Hepatocyte (in vitro differentiated cells): ENCODE measurements around the gene MAGI2. TPM values are rescaled to one million over a fixed set of nuclear protein-coding genes. Genes with fewer than 3 reads are reported as not detected.

Source experiments
- DNase-seq: peaks from one replicate; pipeline ENCODE4 v3.0.0-alpha.2; 2016; ENCODE audit warnings: low spot score
- H2AFZ ChIP-seq: fragments of 200-600 bp; sonication (generic); 2 replicates; pipeline ENCODE4 v1.6.0; 2016; ENCODE audit warnings: antibody characterized with exemption, mild to moderate bottlenecking
- H3K27ac ChIP-seq: fragments of 200-600 bp; sonication (generic); 2 replicates; pipeline ENCODE4 v1.5.1; 2016; ENCODE audit warnings: mild to moderate bottlenecking
- H3K27me3 ChIP-seq: fragments of 200-600 bp; sonication (generic); 2 replicates; pipeline ENCODE4 v1.6.1; 2016
- H3K36me3 ChIP-seq: fragments of 200-600 bp; sonication (generic); replicated peaks from 2 replicates; pipeline ENCODE4 v1.5.1; 2016; ENCODE audit warnings: low read depth; ENCODE audit not compliant: insufficient read depth
- H3K4me1 ChIP-seq: fragments of 200-600 bp; sonication (generic); 2 replicates; pipeline ENCODE4 v1.5.1; 2016; ENCODE audit warnings: mild to moderate bottlenecking, moderate library complexity; ENCODE audit not compliant: insufficient read depth
- H3K4me2 ChIP-seq: fragments of 200-600 bp; sonication (generic); 2 replicates; pipeline ENCODE4 v1.6.0; 2016
- H3K4me3 ChIP-seq: fragments of 200-600 bp; sonication (generic); 2 replicates; pipeline ENCODE4 v1.5.1; 2016; ENCODE audit warnings: mild to moderate bottlenecking
- H3K79me2 ChIP-seq: fragments of 200-600 bp; sonication (generic); 2 replicates; pipeline ENCODE4 v1.6.0; 2017; ENCODE audit warnings: mild to moderate bottlenecking
- H3K9me2 ChIP-seq: fragments of 200-600 bp; sonication (generic); replicated peaks from 2 replicates; pipeline ENCODE4 v1.6.0; 2017; ENCODE audit warnings: mild to moderate bottlenecking; ENCODE audit not compliant: insufficient read depth
- H3K9me3 ChIP-seq: fragments of 200-600 bp; sonication (generic); 2 replicates; pipeline ENCODE4 v1.5.1; 2016; ENCODE audit warnings: low read depth, mild to moderate bottlenecking
- H4K20me1 ChIP-seq: fragments of 200-600 bp; sonication (generic); 2 replicates; pipeline ENCODE4 v1.6.0; 2016; ENCODE audit warnings: mild to moderate bottlenecking; ENCODE audit not compliant: insufficient read depth, poor library complexity, severe bottlenecking
- CTCF ChIP-seq: fragments of 200-600 bp; sonication (generic); IDR thresholded peaks from 2 replicates; pipeline ENCODE4 v1.5.1; 2016; ENCODE audit warnings: antibody characterized with exemption, mild to moderate bottlenecking; ENCODE audit not compliant: poor library complexity
- EZH2 ChIP-seq: fragments of 200-600 bp; sonication (generic); IDR thresholded peaks from 2 replicates; pipeline ENCODE4 v1.6.1; 2016; ENCODE audit warnings: antibody characterized with exemption, mild to moderate bottlenecking, borderline replicate concordance
- EZH2phosphoT487 ChIP-seq: fragments of 200-600 bp; sonication (generic); IDR thresholded peaks from one replicate; pipeline ENCODE4 v1.6.1; 2018; ENCODE audit warnings: antibody characterized with exemption, mild to moderate bottlenecking, low read depth, moderate library complexity; ENCODE audit not compliant: unreplicated experiment, severe bottlenecking
- WGBS: methylation state at CpG from one replicate; pipeline ENCODE4 v1.1.6; 2016; ENCODE audit warnings: low lambda C conversion rate; ENCODE audit errors: missing lambda C conversion rate; 5-methylcytosine and 5-hydroxymethylcytosine counted together
- polyA plus RNA-seq: library from polyadenylated mRNA; unstranded; fragments of >200 nt; fragmentation: Nextera tagmentation; extraction: Ambion mirVana; gene quantifications from 2 replicates; pipeline ENCODE4 v1.2.1, GENCODE V29; 2016
- total RNA-seq: library from RNA; depleted of rRNA; stranded (reverse); fragments of >200 nt; gene quantifications from 2 replicates; pipeline ENCODE4 v1.2.3, GENCODE V29; 2014

Gene MAGI2
- total and polyA plus RNA-seq, 2 experiments from 2014 or later = 3.1 to 6.7 TPM

DNA sequence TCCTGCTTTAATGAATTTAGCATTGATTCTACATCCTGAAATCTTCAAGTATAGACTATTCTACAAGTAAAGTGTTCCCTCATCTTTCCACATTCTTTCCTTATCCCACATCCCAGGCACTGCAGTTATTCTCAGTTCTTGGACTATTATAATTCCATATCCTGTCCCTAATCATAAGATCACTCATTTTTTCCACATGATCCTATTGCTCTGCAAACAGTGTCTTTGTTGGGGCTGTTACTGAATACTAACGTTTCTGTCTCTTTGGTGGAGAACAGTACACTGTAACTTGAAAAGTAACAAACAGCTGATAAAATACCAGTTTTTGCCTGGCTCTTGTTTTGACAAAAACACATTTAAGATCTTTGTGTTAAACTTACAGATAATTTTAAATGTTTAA lies 769.9 kb downstream of the MAGI2 start:
- no peaks in the 10 kb centered on the region for H3K79me2 ChIP-seq
- no peak overlapping the region for H3K4me2 ChIP-seq
- no peaks in the 10 kb centered on the region for H4K20me1 ChIP-seq
- no peak overlapping the region for H2AFZ ChIP-seq
- no peaks in the 10 kb centered on the region for H3K4me1 ChIP-seq
- no peak for DNase-seq
- WGBS = 65% methylated on average over 1 of the region's 1 CpG
- H3K9me2 ChIP-seq = no peaks in the 10 kb centered on the region
- no peaks in the 10 kb centered on the region for H3K36me3 ChIP-seq
- H3K9me3 ChIP-seq = no peaks in the 10 kb centered on the region
- TF ChIP-seq EZH2phosphoT487 (no peak), EZH2 (no peak), CTCF (no peak)
- H3K4me3 ChIP-seq = no peak overlapping the region
- H3K27ac ChIP-seq = no peak overlapping the region
- H3K27me3 ChIP-seq = no peaks in the 10 kb centered on the region

DNA sequence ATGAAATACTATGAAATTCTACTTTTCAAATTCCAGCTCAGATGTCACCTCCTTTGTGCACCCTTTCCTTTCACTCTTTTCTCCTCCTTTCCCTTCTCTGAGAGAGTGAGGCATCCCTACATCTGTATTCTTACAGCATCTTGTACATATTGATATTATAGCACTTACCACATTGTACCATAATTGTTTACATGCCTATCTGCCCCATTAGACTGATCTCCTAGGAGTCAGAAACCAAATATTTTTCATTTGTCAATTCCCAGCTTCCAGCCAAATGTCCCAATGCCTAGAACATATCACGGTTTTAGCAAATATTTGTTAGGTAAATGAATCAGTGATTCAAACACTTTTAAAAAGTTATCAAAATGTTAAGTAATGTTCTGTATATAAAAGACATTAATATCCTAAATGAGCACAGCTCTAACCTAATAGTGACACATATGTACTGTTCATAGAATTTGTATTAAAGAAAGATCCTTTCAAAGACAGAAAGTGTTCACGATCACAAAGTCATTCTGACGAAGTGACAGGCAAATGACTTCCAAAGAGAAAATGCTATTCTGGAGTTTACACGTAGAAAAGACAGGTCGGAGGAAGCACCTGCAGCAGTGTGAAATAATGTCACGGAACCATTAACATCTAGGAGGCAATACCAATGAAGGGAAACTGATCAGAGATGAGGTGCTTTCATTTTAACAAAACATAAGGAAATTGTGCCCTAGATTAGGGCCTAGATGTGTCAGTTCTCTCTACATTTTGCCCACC lies 774.2 kb downstream of the MAGI2 start:
- no peak for DNase-seq
- no peaks in the 10 kb centered on the region for H3K36me3 ChIP-seq
- WGBS = 86% methylated on average over 6 of the region's 6 CpGs
- H3K27ac ChIP-seq = no peak overlapping the region
- no peak overlapping the region for H3K4me2 ChIP-seq
- H2AFZ ChIP-seq = no peak overlapping the region
- no peak for TF ChIP-seq EZH2phosphoT487
- TF ChIP-seq CTCF = no peak
- no peak for TF ChIP-seq EZH2
- no peaks in the 10 kb centered on the region for H3K9me3 ChIP-seq
- H4K20me1 ChIP-seq = no peaks in the 10 kb centered on the region
- no peaks in the 10 kb centered on the region for H3K27me3 ChIP-seq
- no peaks in the 10 kb centered on the region for H3K4me1 ChIP-seq
- no peak overlapping the region for H3K4me3 ChIP-seq
- no peaks in the 10 kb centered on the region for H3K9me2 ChIP-seq
- H3K79me2 ChIP-seq = no peaks in the 10 kb centered on the region

GRCh38 chr7:78677391-78677790 lies 776.1 kb downstream of the MAGI2 start:
- TF ChIP-seq CTCF (no peak), EZH2phosphoT487 (no peak), EZH2 (no peak)
- no peaks in the 10 kb centered on the region for H3K36me3 ChIP-seq
- 95% methylated on average over 2 of the region's 2 CpGs for WGBS
- H3K27ac ChIP-seq = no peak overlapping the region
- no peak overlapping the region for H3K4me3 ChIP-seq
- H3K9me3 ChIP-seq = no peaks in the 10 kb centered on the region
- no peak overlapping the region for H3K4me2 ChIP-seq
- H4K20me1 ChIP-seq = no peaks in the 10 kb centered on the region
- H2AFZ ChIP-seq = no peak overlapping the region
- no peaks in the 10 kb centered on the region for H3K4me1 ChIP-seq
- H3K27me3 ChIP-seq = no peaks in the 10 kb centered on the region
- H3K9me2 ChIP-seq = no peaks in the 10 kb centered on the region
- no peaks in the 10 kb centered on the region for H3K79me2 ChIP-seq
- no peak for DNase-seq
